Measurements from ENCODE around the gene SKIDA1.
A peak's percentile ranks its signal among the peaks of the same experiment; 100 is the strongest.

The SKIDA1 gene

DNA sequence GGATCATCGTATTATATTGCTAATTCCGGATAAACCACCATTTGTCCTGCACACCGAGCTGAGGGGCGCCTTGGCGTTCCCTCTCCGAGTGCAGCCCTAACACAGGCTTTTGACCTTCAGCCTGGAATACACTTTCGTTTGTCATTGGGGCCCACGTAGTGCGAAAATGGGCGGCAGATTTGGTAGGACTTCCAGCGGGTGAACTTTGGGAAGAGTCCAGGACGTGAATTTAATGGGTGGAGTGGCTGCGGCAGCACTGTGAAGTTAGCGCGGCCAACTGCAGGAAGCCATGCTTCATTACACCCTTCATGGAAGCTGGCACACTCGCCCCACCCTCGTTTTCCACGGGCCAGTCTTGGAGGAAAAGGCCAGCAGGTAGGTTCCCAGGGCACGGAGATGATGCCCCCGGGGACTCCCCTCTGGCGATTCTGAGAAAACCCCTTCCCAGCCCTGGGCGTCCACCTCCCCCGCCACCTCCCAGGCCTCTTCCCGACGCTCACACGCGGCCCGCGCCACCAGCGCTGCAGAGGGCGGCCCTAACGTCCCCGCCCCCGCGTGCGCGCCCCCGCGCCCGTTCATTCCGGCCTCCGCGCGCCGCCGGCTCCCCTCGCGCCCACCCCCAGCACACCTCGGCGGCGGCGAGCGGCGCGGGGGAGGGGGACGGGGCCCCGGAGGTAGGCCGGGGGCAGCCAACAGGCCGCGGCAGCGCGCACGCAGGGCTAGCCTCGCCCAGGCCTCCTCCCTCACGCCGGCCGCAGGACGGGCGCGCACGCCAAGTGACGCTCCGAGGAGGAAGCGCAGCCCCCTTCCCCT is 8.2 kb upstream of the SKIDA1 start, which contains the start of gene MLLT10:
MLLT10 (plus strand) TSS at position 766 of the 813 bp plus-strand sequence. CDS start 413 bp downstream, outside the sequence.
- H3K9me3 Mint-ChIP-seq (ENCODE audit: low read depth) = no peaks in the 10 kb centered on the region
- H3K27me3 Mint-ChIP-seq = no peaks in the 10 kb centered on the region
- H3K36me3 Mint-ChIP-seq = peaks cover 4% of the 10 kb centered on the region
- peaks cover 18% of the 10 kb centered on the region for H3K4me1 Mint-ChIP-seq (ENCODE audit: low read depth)
- H3K27ac Mint-ChIP-seq = peak within 1 kb of the TSS; percentile 94
- peak within 1 kb of the TSS; percentile 89 for H3K4me3 Mint-ChIP-seq

DNA sequence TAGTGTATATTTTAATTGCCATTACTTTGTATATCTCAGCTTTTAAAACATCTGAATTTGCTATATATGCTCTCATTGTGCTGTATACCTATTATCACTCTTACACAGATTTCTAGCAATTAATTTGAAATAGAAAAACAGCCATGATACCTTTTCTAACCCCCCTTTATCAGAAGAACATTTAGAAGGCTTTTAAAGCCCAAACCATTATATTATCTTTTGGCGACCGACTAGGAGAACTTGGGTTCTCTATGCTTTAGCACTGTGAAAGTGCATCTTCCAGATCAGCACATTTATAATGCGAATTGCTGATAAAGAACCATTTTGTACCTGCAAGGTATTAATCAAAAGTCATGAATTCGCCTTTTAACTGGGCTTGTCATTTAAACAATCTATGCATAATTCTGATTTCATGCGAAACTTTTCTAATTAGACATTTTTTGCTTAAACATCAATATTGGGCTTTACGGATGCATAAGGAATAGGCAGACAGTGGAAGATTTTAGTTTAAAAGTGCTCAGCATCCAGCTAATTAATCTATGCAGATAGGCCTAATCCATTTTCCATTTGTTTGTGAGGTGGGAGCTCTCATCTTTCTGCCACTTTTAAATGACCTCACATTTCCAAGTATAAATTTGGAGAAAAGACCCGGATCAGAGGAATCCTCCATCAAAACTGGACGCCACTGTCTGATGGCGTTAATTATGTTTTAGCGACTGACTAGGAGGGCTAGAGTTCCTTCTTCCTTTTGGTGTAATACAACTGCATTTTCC is 7.4 kb upstream of the SKIDA1 start:
- Mint-ChIP-seq H3K27me3 (no peaks in the 10 kb centered on the region), H3K36me3 (peaks cover 4% of the 10 kb centered on the region), H3K27ac (peak overlapping the region; percentile 94), H3K4me1 (ENCODE audit: low read depth) (peaks cover 23% of the 10 kb centered on the region), H3K4me3 (peak overlapping the region; percentile 89), H3K9me3 (ENCODE audit: low read depth) (no peaks in the 10 kb centered on the region)

DNA sequence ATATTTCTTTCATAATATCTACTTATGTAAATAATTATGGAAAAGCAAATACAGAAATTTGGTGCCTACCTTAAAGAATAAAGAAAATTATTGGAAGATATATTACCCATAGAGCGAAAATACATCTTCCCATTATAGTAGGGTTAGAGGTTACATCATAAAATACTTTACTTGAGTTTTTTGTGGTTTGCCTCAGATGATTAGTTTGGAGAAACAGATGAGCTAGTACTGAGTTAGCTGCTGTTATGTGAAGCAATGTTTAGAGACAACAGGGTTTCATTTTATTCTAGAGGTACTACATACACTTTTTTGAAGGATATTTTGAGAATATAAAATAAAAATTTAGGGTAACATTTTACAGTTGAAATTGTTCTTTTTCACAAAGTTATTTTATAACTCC is 5.7 kb upstream of the SKIDA1 start:
- Mint-ChIP-seq H3K4me3 (no peak overlapping the region), H3K9me3 (ENCODE audit: low read depth) (no peaks in the 10 kb centered on the region), H3K36me3 (peaks cover 3% of the 10 kb centered on the region), H3K4me1 (ENCODE audit: low read depth) (peaks cover 31% of the 10 kb centered on the region), H3K27ac (no peak overlapping the region), H3K27me3 (no peaks in the 10 kb centered on the region)

DNA sequence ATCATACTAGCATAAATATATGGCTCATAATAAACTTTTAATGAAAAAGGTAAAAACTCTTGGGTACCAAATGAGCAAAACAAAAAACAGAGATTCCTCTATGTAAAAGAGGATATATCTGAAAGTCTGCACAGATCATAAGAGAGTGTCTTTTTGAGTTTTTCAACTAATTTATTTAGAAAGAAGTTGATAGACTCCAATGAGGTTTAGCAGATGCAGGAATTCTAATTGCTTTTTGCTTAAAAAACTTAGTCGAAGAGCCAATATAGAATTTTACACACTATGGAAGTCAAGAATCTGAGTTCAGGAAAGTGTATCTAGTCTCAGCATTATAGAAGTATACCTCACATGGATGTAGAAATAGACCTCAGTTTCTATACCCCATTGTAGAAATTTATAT is 5.2 kb upstream of the SKIDA1 start:
- Mint-ChIP-seq H3K27me3 (no peaks in the 10 kb centered on the region), H3K36me3 (peaks cover 2% of the 10 kb centered on the region), H3K27ac (no peak overlapping the region), H3K4me3 (no peak overlapping the region), H3K9me3 (ENCODE audit: low read depth) (no peaks in the 10 kb centered on the region), H3K4me1 (ENCODE audit: low read depth) (peaks cover 29% of the 10 kb centered on the region)

DNA sequence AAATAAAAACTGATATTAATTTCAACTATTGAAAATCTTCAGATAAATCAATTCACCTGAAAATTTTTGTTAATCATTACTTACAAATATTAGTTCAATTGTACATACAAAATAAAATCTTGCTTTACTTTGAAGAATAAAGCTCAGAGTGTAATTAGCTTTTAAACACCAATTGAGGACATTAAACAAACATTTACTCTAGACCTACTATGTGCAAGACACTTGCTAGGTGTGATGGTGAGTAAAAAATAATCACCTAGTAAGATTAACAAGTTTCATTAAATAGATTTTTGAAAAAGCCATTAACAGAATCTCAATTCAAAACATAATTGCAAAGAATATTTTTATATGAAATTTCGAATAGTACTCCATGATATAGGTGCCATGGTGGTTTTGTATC is 4.7 kb upstream of the SKIDA1 start:
- H3K9me3 Mint-ChIP-seq (ENCODE audit: low read depth) = no peaks in the 10 kb centered on the region
- H3K4me3 Mint-ChIP-seq = no peak overlapping the region
- peaks cover 3% of the 10 kb centered on the region for H3K27me3 Mint-ChIP-seq
- no peak overlapping the region for H3K27ac Mint-ChIP-seq
- H3K4me1 Mint-ChIP-seq (ENCODE audit: low read depth) = peaks cover 31% of the 10 kb centered on the region
- no peaks in the 10 kb centered on the region for H3K36me3 Mint-ChIP-seq

DNA sequence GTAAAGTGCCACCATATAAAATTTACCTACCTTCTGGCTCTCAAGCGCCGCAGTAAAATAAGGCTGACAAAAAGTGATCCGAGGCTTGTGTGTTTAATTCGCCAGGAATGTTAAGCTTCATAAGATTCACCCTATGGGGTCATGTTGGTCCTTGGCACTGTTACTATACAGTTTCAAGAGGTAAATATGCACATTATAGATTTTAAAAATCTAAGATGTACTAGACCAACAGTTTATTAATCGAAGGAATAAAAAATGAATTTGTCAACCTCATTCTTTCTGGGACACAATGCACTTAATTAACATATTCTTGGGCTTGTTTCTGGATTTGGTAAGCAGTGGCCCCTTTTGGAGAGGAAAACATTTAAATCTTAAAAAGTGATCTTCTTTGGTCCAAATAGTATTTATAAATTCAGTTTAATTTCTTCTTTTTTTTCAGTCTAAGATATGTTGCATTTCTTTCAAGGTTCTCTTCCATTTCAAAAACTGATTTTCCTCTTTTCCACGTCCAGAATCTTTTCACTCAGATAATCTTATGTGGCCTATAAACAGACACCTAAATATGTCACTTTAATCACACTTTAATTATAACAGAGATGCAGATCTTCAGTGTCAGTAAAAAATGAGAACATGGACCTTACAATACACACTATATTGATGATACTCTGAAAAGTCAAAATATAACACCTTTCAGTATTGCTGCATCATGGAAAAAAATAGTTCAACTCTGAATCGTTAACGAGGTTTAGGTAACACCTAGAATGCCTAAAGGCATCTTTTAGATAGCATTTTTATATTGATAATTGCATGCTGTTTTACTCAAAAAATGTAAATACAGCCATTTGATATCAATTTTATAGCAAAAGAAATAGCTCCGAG is 3.8 kb upstream of the SKIDA1 start:
- Mint-ChIP-seq H3K4me3 (no peak overlapping the region), H3K9me3 (ENCODE audit: low read depth) (no peaks in the 10 kb centered on the region), H3K27me3 (peaks cover 5% of the 10 kb centered on the region), H3K27ac (no peak overlapping the region), H3K36me3 (no peaks in the 10 kb centered on the region), H3K4me1 (ENCODE audit: low read depth) (peaks cover 37% of the 10 kb centered on the region)

DNA sequence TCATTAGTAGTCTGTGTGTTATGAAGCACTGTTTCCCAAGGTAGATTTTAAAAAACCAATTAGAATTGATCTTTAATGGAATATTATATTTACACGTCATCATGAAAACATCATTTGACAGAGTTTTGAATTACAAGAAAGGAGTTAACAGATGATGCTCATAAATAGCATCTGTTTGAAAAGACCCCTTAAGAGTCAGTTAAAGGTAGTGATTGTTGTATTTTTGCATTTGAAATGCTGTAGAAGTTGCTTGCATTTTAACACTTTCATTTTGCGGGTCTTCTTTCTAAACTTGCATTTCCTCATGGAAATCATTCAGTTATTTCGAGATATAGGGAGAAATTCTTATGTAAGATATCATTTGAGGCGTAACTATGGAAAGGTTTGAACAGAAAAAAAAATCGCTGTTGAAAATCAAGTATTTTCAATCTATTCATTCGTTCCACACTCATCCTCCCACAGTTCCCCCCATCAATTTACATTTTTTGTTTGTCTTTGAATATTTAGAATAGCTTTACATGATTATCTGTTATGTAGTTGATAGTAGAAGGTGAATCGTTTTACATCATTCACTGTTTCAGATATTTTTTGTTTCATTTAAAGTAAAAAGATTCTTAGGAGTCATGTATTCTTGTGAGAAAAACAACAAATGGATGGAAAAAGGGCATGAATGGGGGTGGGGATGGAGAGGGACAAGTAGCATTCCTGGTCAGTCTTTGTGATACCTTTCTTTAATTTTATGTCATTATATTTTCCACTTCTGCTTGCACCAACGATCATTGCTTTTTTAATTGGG is 3.0 kb upstream of the SKIDA1 start:
- H3K27me3 Mint-ChIP-seq = peaks cover 9% of the 10 kb centered on the region
- H3K27ac Mint-ChIP-seq = no peak overlapping the region
- H3K36me3 Mint-ChIP-seq = no peaks in the 10 kb centered on the region
- peaks cover 36% of the 10 kb centered on the region for H3K4me1 Mint-ChIP-seq (ENCODE audit: low read depth)
- no peaks in the 10 kb centered on the region for H3K9me3 Mint-ChIP-seq (ENCODE audit: low read depth)
- peak overlapping the region; percentile 80 for H3K4me3 Mint-ChIP-seq

DNA sequence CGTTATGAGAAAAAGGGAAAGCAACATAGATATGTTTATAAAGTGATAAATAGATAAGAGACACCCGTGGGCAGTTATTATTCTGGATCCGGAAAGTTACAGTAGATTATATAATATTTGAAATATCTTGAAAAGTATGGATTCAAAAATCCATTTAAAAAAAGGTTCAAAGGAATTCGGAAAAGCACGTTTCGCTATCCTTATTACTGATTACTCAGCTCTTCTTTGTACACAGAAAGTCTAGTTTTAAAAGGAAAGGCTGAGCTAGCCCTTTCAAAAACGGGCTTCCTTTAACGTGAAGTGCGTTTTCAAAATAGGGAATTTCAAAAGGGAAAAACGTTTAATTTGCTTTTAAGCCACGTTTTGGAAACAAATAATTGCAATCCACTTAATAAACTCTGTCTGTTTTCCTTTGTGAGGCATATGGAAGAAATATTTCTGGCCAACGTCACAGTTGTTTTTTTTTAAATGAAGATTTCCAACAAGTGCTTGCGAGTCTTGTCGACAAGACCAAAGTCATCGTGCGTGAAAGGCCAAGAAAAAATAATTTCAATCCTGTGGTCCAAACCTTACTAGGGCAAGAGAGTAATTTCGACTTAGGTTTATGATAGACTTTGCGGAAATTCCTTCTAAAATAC is 2.2 kb upstream of the SKIDA1 start:
- Mint-ChIP-seq H3K36me3 (no peaks in the 10 kb centered on the region), H3K27me3 (peaks cover 12% of the 10 kb centered on the region), H3K4me3 (peak overlapping the region; percentile 80), H3K27ac (no peak overlapping the region), H3K9me3 (ENCODE audit: low read depth) (no peaks in the 10 kb centered on the region), H3K4me1 (ENCODE audit: low read depth) (peaks cover 29% of the 10 kb centered on the region)

DNA sequence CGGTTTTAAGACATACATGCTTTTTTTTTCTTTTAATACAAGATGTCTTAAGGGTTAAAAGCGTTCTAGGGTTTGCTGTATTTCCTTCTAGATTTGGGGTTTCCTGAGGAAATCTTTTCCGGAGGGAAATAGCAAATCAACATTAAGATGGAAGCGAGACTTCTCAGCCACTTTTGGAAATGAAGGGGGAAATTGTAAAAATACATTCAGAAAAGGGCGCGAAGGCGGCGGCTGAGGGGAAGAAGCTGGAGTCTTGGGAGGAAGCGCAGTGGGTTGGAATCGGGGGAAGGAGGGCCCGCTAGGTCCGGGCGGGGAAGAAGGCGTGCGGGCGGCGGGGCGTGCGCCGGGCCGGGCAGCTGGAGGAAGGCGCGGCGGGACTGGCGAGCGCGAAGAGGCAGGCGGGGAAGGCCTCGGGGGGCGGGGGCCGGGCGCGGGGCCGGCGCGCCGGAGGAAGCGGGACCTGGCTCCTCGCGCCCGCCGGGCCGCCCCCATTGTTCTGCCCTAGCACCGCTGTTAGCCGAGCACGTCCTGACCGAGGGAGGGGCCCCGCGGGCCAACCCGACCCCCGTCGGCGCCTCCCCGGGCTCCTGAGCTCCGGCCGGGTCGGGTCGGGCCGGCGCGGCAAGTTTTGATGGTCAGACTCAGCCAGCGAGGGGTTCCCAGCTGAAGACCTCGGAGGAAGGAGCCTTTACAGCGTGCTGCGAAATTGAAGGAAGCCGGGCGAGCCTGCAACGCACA is 1.5 kb upstream of the SKIDA1 start:
- Mint-ChIP-seq H3K9me3 (ENCODE audit: low read depth) (no peaks in the 10 kb centered on the region), H3K4me1 (ENCODE audit: low read depth) (peaks cover 27% of the 10 kb centered on the region), H3K36me3 (no peaks in the 10 kb centered on the region), H3K27ac (peak overlapping the region; percentile 95), H3K4me3 (peak overlapping the region; percentile 93), H3K27me3 (peaks cover 14% of the 10 kb centered on the region)

DNA sequence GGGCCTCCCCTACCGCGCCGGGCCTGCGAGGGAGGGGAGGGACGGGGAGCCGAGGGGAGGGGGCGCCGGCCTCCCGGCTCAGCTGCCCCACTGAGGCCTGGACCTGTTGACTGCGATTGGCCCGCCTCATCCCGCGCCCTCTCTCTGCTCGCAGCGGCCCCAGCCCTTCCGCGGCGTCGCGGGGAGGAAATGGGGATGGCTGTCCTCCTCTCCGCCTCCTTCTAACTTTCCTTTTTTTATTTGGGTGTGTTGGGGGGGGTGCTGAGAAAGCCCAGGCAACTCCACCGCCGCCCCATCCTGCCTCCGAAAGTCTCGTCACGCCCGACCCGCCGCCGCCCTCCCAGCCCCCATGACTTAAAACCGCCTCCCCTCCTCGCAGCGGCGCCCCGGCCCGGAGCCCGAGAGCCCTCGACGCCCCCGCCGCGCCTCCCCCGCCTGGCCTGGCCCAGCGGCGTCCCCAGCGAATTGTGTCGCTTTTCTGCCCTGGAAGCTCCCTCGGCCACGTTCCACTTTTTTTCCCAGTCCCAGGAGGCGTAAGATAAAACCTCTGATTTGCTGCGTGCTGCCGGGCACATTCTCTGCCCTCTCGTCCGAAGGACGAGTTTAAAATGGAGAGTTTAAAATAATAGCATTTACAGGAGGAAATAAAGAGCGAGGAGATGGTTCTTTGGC is 842 bp upstream of the SKIDA1 start:
- H3K9me3 Mint-ChIP-seq (ENCODE audit: low read depth) = no peaks in the 10 kb centered on the region
- H3K27ac Mint-ChIP-seq = peak overlapping the region; percentile 95
- H3K4me1 Mint-ChIP-seq (ENCODE audit: low read depth) = peaks cover 27% of the 10 kb centered on the region
- H3K4me3 Mint-ChIP-seq = peak overlapping the region; percentile 93
- peaks cover 17% of the 10 kb centered on the region for H3K27me3 Mint-ChIP-seq
- no peaks in the 10 kb centered on the region for H3K36me3 Mint-ChIP-seq

DNA sequence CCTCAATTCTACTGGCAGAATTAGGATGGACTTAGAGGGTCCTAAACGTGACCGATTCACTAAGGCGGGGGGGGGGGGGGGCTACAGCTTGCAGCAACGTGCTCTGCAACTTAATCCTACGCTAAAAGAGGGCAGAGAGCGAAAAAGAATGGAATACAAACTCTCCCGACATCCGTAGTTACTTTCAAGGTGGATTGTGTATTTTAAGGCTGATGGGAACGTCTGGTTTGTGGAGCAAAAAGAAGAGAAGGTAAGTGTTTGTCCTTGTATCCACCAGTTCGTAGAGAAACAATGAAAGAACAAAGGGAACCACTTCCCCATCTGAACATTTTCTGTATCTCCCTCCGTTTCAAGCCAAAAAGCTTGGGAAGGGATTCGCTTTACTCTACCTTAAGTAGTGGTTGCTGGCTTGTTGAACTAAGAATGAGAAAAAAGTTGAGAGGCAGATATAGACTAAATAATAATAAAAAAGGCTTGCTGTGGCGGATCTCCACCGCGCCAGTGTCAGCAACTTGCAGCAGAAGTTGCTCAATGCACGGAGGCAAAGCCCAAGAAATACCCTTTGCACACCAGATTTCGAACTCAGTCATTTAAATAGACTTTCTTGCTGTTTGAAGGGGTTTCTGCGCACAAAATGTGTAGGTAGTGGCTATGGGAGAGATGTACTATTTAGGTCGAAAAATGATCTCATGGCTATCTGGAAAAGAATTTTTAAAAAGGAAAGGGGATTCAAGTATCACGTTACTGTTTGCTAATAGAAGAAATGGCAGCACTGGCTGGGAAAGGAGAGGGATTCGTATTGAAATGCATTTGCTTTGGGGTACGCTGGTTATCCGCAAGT is 736 bp downstream of the SKIDA1 start:
- Mint-ChIP-seq H3K27ac (peak overlapping the region; percentile 90), H3K27me3 (peaks cover 30% of the 10 kb centered on the region), H3K4me3 (peak overlapping the region; percentile 95), H3K4me1 (ENCODE audit: low read depth) (peaks cover 37% of the 10 kb centered on the region), H3K36me3 (no peaks in the 10 kb centered on the region), H3K9me3 (ENCODE audit: low read depth) (no peaks in the 10 kb centered on the region)

DNA sequence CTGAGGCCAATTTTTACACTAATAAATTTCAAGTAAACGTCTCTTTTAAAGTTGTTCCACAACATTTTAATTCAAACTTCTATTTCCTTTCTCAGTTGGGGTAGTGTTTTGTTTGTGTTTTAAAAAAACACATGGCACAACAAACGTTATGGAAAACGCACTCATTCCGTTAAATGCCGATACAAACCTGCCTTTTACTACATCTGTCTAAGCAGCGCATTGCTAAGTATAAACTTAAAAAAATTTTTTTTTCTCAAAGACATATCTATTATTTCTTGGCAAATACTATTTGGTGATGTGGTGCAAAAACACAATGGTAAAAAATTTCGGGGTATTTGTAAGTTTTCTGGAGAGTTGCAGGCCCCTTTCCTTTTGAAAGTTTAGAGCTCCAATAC is 1.4 kb downstream of the SKIDA1 start:
- H3K4me1 Mint-ChIP-seq (ENCODE audit: low read depth) = peaks cover 43% of the 10 kb centered on the region
- H3K9me3 Mint-ChIP-seq (ENCODE audit: low read depth) = no peaks in the 10 kb centered on the region
- H3K4me3 Mint-ChIP-seq = no peak overlapping the region
- H3K36me3 Mint-ChIP-seq = no peaks in the 10 kb centered on the region
- no peak overlapping the region for H3K27ac Mint-ChIP-seq
- peaks cover 34% of the 10 kb centered on the region for H3K27me3 Mint-ChIP-seq
